ENCODE results near the gene ATP2B2.

The ATP2B2 gene

DNA sequence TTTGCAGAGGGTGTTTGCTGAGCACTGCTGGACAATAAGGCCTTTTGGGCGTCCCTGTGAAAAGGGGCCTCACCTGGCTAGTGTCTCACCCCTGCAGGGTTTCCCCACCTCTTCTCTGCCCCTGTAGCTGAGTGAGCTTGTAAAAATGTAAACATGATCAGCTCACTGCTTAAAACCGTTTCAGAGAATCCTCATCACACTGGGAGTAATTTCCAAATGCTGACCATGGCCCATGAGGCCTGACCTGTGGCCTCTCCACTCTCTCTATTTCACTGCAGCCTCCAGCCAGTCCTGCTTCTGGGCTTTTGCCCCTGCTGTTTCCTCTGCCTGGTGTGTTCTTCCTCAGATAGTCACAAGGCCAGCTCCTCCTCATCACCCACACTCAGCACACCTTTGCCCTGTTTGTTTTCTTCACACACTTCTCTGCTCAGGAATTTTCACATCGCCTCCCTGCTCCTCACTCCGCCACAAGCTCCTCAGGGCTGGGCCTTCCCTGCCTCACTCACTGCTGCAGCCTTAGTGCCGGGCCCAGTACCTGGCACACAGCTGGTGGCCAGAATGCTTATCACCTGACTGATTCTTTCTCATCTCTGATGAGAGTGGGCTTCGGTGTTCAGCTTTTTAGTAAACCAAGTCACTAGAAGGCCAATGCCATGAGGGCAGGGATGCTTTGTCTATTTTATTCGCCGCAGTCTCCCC lies 105.2 kb downstream of the ATP2B2 start:
- no peak for DNase-seq (ENCODE audit: low read depth)

DNA sequence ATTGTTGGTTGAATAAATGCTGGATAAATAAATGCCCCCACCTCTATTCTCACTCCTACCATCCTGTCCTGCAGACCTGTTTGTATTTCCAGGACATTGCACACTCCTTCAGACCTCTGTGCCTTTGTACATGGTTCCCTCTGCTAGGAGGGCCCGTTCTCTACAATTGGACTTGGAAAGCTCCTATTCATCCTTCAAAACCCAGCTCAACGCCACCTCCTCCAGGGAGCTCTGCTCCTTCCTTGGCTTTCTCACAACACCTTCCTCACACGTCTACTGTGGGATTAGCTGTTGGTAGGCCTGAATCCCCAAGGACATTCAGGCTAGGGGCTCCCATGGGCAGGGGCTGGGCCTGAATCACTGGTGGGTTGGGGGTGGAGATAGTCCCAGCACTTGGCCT lies 105.8 kb downstream of the ATP2B2 start:
- no peak for DNase-seq (ENCODE audit: low read depth)

DNA sequence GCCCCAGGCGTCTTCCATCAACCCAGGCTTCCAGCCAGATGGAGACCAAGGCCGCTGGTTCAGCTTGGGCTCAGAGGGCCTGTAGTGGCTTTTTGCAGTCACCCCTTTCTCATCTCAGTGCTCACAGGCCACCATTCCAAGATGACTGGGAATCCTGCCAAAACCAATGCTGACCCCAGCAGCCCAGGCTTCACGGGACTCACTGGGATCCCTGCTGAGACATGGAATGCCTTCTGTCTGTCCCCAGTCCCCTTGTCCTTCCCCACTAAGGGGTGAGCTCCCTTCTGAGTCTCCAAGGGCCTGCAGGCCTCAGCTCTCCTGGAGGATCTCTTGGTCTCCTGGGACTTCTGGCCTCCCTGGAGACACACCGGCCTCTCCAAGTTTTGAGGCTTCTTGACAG lies 107.0 kb downstream of the ATP2B2 start:
- peak; percentile 44 for DNase-seq (ENCODE audit: low read depth)

- DNase-seq (ENCODE audit: low read depth), result no peak
Observed at GRCh38 chr3:10397879-10398278, 107.5 kb downstream of the ATP2B2 start.

DNA sequence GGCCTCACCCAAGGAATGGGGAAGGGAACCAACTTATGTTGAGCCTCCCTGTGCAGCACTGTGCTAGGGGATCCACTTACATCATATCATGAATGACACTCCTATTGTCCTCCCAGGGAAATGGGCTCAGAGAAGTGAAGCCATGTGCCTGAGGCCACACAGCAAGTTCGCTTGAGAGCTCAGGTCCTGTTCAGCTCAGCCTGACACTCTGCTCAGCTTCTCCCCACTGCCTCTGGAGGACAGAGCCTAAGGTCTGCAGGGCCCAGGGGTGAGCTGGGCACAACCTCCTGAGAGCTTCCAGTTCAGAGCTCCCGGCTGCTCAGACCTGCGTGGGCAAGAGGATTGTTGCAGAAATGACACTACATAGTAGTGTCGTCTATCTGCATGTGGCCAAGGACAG lies 108.5 kb downstream of the ATP2B2 start:
- no peak for DNase-seq (ENCODE audit: low read depth)

GRCh38 chr3:10396083-10396482 lies 109.3 kb downstream of the ATP2B2 start:
- no peak for DNase-seq (ENCODE audit: low read depth)

DNA sequence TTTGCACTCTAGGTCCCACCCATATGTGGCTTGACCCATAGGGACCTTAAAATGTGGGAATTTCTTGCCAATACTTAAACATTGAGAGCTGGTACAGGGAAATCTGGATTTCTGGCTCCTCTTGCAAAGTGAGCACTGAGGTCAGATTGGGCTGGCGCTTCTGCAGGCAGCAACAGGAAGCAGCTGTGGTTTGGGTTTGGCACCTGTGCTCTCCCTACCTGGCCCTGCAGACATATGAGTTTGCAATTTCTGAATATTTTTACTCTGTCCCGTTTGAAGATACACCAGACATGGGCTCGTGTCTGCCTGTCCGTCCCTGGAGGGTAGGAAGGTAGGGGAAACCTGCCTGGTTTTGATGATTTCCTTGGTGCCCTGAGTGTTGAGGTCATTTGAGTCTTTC lies 109.7 kb downstream of the ATP2B2 start:
- DNase-seq (ENCODE audit: low read depth), result no peak

GRCh38 chr3:10395196-10395595 lies 110.2 kb downstream of the ATP2B2 start:
- no peak for DNase-seq (ENCODE audit: low read depth)

DNA sequence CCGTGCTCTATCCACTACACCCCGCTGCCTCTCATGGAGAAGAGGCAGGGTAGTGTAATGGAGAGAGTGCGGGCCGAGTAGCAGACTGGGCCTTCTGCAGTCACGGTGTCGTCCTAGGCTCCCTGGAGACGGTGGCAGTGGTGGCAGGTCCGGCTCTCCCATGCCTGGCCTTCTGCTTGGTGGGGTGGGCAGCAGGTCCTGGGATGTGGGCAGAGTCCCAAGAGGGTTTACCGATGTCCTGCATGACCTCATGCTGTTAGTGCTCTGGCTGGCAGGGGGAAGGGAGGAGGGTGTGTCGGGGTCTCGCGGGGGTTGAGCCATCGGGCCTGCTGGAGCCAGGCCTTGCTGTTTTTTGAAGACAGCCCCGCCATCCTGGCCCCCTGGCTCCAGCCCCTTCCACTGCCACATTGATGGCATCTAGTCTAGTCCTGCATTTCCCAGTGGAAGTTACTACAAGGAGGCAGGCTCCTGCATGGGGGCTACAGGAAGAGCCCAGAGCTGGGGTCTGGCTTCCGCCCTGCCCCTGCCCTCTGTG lies 110.8 kb downstream of the ATP2B2 start:
- no peak for DNase-seq (ENCODE audit: low read depth)

GRCh38 chr3:10393514-10393913 lies 111.9 kb downstream of the ATP2B2 start:
- no peak for DNase-seq (ENCODE audit: low read depth)

DNA sequence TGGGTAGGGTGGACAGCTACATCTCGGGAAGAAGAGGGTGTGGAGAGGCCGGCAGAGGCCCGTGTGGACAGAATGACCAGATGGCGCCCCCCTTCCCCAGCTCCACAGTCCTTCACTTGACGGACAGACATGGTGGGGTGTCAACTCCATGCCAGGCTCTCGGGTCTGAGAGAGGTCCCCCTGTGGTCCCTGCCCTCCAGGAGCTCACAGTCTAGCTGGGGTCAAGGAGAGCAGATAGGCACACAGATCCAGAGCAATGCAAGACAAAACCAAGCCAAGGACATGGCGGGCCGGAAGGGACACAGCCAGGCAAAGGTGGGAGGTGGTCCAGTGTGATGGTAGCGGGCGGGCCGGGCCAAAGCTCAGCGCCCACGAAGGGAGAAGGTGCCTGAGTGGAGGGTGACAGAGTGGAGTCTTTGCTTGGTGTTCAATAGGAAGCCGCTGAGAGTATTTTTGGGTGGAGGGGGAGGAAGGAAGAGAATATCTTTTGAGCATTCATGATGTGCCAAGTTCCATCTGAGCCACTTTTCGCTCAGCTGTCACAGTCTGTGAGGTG lies 112.4 kb downstream of the ATP2B2 start:
- no peak for DNase-seq (ENCODE audit: low read depth)

DNA sequence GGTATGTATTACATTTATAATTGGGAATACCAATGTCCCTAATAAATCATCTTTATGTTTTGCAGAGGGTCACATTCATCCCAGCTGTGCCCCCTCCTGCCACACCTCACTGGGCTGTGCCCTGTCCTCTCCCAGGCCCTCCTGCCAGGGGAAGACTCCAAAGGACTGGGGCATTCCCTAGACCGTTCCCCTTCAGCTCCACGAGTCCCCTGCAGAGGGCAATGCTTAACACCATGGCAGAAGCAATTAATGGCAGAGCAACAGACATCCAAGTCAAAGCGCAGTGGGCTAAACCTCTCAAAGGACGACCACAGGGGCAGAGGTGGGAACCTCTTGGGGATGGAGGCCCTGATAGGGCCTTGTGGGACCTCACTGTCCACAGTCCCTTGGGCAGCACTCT lies 113.1 kb downstream of the ATP2B2 start:
- no peak for DNase-seq (ENCODE audit: low read depth)

DNA sequence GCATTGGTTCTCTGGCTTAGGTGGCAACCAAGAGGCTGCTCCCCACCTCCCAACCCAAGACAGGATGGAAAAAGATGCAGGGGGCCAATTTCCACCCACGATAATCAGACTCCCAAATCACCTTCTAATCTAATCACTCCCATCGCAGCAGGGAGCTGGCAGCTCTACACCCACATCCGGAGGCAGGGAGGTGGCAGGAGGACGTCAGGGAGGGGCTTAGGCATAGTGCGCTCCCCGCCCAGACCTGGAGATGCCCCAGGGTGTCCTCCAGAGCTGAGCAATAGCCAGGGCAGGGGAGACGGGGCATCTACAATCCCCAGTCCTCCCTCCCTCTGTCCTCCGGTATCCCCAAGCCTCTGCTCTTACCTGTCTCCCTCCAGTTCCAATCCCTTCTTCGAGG lies 114.0 kb downstream of the ATP2B2 start:
- no peak for DNase-seq (ENCODE audit: low read depth)

DNA sequence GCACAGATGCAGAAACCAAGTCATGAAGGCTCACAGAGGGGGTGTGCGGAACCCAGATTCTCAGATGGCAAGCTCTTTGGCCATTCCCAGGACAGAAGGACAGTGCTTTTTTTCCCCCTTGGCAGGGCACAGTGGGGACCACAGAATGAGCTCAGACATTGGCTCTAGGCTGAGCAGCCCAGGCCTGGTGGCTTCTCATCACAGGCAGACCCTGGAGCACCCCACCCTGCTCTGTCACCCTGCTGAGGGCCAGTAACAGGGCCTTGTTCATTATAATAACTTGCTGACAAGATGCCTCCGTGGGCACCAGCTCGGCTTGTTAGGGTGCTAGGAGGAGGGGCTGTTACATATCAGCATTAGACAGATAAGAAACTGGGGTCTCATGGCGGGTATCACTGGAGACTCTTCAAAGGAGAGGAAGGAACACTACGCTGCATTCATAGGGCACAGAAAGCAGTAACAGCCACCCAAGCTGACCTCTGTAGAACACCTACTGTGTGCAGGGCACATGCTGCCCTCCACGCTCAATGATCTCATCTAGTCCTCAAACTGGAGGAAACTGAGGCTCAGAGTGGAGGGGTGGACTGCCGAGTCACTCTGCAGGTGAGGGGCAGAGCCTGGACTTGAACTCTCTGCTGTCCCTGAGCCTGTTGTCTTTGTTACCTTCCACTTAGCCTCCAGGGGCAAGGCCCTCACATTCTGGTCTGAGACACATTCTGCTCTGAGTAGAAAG lies 114.6 kb downstream of the ATP2B2 start:
- no peak for DNase-seq (ENCODE audit: low read depth)

- no peak for DNase-seq (ENCODE audit: low read depth)
Observed at GRCh38 chr3:10389995-10390394, 115.4 kb downstream of the ATP2B2 start.

DNA sequence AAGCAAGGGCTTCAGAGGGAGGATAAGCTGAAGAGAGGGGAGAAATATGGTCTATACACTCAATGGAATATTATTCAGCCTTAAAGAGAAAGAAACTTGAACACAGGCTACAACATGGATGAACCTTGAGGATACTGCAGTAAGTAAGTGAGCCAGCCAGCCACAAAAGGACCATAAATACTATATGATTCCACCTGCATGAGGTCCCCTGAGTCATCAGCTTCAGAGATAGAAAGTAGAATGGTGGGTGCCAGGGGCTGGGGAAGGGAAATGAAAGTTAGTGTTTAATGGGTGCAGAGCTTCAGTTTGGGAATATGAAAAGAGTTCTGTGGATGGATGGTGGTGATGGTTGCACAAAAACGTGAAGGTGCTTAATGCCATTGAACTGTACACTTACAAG lies 116.0 kb downstream of the ATP2B2 start:
- no peak for DNase-seq (ENCODE audit: low read depth)

- DNase-seq (ENCODE audit: low read depth), result no peak
Observed at GRCh38 chr3:10387881-10388609, 117.3 kb downstream of the ATP2B2 start.

- DNase-seq (ENCODE audit: low read depth), result no peak
Observed at GRCh38 chr3:10386121-10386520, 119.3 kb downstream of the ATP2B2 start.

DNA sequence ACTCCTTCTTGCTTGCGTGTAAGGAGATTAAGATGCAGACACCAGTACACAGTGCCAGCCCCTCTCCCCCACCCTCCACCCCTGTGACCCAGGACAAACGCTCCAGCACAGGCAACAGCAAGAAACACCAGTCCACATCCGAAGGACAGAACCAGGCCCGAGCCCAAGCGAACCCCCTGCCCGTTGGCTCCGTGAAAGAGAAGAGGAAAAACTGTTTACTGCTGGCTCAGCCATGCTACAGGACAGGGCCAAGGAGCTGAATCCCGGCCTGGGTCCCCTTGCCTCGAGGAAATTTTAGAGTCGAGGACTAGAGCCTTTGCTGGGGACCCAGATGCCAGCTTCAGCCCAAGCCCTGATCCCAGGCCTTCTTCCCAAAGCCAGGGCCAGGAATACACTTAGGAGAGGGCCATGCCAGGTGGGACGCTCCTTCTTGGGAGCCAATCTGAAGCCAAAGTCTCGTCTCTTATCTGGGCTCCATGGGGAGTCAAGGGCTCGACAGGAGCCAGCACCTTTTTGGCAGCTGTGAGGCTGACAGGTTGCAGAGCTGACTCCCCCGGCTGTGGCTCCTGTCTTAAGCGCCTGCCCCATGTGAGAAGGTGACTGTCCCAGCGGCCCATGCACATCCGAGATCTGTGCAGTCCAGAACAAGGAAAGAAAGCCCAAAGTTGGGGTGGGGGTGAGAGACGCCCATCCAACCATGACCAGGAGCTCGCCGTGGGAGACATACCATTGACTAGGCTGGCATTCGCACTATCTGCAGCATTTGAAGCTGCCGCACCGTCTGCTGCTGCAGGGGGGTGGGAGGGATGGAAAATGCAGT lies 120.6 kb downstream of the ATP2B2 start:
- no peak for DNase-seq (ENCODE audit: low read depth)

DNA sequence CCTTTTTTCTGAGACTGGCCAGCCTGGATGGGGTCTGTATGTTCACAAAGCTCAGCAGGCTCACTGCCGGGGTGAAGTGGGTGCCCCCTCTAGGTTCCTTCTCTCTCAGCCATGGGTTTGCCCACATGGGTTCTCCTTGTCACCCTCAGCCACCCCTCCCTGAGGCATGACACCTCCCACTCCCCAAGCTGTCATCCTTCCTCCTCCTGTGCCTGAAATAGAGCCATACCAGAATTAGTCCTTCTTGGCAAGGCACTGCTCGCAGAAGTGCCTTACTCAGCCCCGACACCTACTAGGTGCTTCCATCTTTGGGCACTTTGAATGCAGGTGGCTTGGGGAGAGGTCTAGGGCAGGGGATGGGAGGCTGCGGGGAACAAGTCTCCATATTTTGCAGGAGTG lies 121.5 kb downstream of the ATP2B2 start:
- no peak for DNase-seq (ENCODE audit: low read depth)
